GM18858 (cell line): Measurements from ENCODE around the gene QTRT2.

Experiments used
- ATAC-seq: cut with Tn5 transposase; IDR thresholded peaks from one replicate; pipeline ENCODE4 v1.9.1; 2021; ENCODE audit not compliant: unreplicated experiment

Gene QTRT2

GRCh38 chr3:114120211-114120610, 63.7 kb downstream of the QTRT2 start:
- ATAC-seq: no peak

- ATAC-seq: no peak
Measured at GRCh38 chr3:114122027-114122709, 65.6 kb downstream of the QTRT2 start.

DNA sequence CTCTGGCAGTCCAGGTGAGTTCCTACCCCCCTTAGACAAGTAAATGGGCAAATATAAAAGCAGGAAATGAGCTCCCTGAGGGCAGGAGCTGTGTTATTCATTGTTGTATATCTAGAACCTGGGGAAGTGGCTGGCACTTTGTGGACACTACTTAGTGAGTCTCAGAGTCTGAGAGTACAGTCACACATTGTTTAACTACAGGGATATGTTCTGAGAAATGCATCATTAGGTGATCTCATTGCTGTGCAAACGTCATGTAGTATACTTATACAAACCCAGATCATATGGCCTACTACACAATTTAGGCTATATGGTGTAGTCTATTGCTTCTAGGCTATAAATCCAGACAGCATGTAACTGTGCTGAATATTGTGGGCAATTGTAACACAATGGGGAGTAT, 69.9 kb downstream of the QTRT2 start:
- no peak for ATAC-seq

GRCh38 chr3:114127517-114127916, 71.0 kb downstream of the QTRT2 start:
- no peak for ATAC-seq

- no peak for ATAC-seq
Measured at GRCh38 chr3:114128231-114128630, 71.7 kb downstream of the QTRT2 start.

DNA sequence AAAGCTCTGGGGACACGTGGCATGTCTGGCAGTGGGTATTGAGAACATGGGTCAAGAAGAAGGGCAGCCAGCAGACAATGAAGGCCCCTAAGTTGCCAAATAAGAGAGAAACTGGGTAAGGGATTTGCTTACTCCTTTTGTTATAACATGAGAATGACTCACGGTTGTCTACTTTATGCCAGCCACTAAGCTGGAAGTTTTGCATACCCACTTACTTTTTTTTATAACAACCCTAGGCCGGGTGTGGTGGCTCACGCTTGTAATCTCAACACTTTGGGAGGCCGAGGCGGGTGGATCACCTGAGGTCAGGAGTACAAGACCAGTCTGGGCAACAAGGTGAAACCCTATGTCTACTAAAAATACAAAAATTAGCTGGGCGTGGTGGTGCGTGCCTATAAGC, 72.3 kb downstream of the QTRT2 start:
- no peak for ATAC-seq

DNA sequence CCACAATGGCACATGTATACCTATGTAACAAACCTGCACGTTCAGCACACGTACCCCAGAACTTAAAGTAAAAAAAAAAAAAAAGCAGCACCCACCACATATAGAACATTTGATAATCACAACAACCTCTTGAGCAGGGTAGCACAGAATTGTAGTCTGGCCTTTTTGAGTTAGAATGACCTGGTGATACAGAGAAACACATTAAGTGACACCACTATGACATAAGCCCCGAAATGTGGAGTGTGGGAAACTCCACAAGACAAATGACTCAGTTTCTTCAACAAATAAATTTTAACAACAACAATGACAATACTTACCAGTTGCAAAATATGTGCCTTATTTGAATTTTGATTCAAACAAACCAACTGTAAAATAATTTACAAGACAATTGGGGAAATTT, 76.0 kb downstream of the QTRT2 start:
- ATAC-seq: no peak

DNA sequence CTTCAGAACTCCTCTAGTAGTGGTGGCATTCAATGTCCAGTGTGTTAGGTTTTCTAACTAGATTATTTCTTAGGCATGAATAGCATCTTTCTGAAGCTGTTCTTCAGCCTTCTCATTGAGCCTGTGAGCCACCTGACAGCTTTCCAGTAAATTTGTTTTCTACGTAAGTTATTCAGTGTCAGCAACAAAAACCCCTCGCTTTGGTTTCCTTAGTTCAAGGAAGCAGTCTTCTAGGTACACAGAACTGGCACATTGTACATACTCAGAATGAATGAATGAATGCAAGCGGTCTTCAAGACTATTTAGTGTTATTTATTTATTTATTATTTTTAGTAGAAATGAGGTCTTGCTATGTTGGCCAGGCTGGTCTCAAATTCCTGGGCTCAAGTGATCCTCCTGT, 77.4 kb downstream of the QTRT2 start:
- ATAC-seq: no peak
